ENCODE results near the gene SRA1. TPM values are rescaled to one million over a fixed set of nuclear protein-coding genes. Genes with fewer than 3 reads are reported as not detected.

The SRA1 gene
- total and polyA plus RNA-seq, 8 donors, result 1.8 to 51.0 (median 26.8) TPM; not detected in 1

DNA sequence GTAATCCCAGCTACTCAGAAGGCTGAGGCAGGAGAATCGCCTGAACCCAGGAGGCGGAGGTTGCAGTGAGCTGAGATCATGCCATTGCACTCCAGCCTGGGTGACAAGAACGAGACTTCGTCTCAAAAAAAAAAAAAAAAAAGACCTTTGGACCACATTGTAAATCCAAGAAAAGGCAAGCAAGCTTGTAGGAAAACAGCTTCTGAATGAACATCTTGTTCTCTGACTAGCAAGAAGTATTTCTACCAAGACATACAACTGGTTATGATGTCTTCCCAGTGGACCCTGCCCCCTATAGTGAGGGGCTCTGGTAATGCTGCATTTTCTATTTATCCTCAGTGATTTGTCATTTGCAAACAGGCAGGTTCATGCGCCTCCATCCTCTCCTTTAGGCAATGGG, 14.3 kb downstream of the SRA1 start:
- Histone ChIP-seq H3K27me3 (no peaks in the 10 kb centered on the region), H3K4me3 (no peak overlapping the region), H3K9me3 (no peaks in the 10 kb centered on the region), H3K4me1 (peaks cover 16 to 22% (median 19%) of the 10 kb centered on the region in 4 donors), H3K27ac (no peak overlapping the region), H3K36me3 (peaks cover 26 to 75% (median 73%) of the 10 kb centered on the region in 4 donors)
- intact Hi-C loops (cut with DNase I; ENCODE audit: low total_unique reads), result no loop called here
- 71 to 91% (median 77%) methylated on average over 5 of the region's 5 CpGs for WGBS, 5 donors
- no peak for DNase-seq
- TF ChIP-seq POLR2AphosphoS5 (IDR thresholded peaks at IDR 0.05), result no peak
- TF ChIP-seq CTCF (IDR thresholded peaks at IDR 0.05), result no peak
- TF ChIP-seq POLR2A (IDR thresholded peaks at IDR 0.05), result no peak
- TF ChIP-seq EP300 (IDR thresholded peaks at IDR 0.05), result no peak

DNA sequence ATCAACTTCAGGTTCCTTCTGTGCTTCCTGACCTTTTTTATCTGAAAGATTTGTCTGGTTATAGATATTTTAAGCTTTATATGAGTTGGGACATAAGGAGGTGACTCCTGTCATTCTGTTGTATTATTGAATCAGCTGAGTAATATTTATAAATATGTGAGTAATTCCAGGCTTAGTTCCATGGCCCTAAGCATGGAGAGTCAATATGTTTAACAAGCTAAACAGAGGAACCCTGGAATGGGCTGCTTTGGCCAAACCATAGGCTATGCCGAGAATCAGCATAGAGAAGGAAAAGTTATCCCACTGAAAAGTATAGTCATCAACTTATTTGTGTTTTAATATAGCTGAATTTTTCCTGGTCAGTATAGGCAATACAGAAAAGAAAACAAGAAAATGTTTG, 17.0 kb downstream of the SRA1 start:
- H3K4me3 ChIP-seq, result no peak overlapping the region
- no peaks in the 10 kb centered on the region for H3K4me1 ChIP-seq
- TF ChIP-seq POLR2AphosphoS5 (IDR thresholded peaks at IDR 0.05), result no peak
- TF ChIP-seq EP300 (IDR thresholded peaks at IDR 0.05), result no peak
- TF ChIP-seq POLR2A (IDR thresholded peaks at IDR 0.05), result no peak
- TF ChIP-seq CTCF (IDR thresholded peaks at IDR 0.05), result no peak
- no peaks in the 10 kb centered on the region for H3K27me3 ChIP-seq
- DNase-seq, result no peak
- WGBS, 5 donors, result 65 to 98% (median 84%) methylated on average over 1 of the region's 1 CpG
- H3K27ac ChIP-seq, result no peak overlapping the region
- peaks cover 37 to 100% (median 99%) of the 10 kb centered on the region in 4 donors for H3K36me3 ChIP-seq
- intact Hi-C loops (cut with DNase I; ENCODE audit: low total_unique reads), result no loop called here
- no peaks in the 10 kb centered on the region for H3K9me3 ChIP-seq

GRCh38 chr5:140524003-140524402, 33.3 kb downstream of the SRA1 start:
- Histone ChIP-seq H3K27ac (no peak overlapping the region), H3K4me3 (no peak overlapping the region), H3K4me1 (no peaks in the 10 kb centered on the region), H3K36me3 (peaks cover 37 to 70% (median 67%) of the 10 kb centered on the region in 4 donors), H3K27me3 (no peaks in the 10 kb centered on the region), H3K9me3 (no peaks in the 10 kb centered on the region)
- DNase-seq, result no peak
- 77 to 89% (median 82%) methylated on average over 2 of the region's 2 CpGs for WGBS, 5 donors
- intact Hi-C loops (cut with DNase I; ENCODE audit: low total_unique reads), result no loop called here
- TF ChIP-seq POLR2AphosphoS5 (IDR thresholded peaks at IDR 0.05), result no peak
- no peak for TF ChIP-seq CTCF (IDR thresholded peaks at IDR 0.05)
- TF ChIP-seq POLR2A (IDR thresholded peaks at IDR 0.05), result no peak
- no peak for TF ChIP-seq EP300 (IDR thresholded peaks at IDR 0.05)

DNA sequence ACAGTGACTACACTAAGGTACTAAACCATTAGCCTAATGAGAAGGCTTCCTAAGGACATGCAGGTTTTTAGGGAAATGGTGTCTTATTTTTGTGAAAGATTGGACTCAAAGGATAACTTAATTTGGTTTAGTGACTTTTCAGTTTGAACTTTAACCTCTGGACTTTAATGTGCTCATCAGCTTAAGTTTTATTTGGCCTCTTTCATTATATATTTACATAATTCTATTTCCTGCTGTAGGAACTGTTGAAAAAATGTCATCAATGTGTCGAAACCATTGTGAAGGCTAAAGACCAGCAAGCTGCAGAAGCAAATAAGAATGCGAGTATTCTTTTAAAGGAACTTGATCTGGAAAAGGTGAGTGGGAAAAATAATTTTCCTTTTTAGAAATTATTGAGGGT, 44.1 kb downstream of the SRA1 start:
- Histone ChIP-seq H3K27me3 (no peaks in the 10 kb centered on the region), H3K9me3 (no peaks in the 10 kb centered on the region), H3K4me3 (no peak overlapping the region), H3K27ac (no peak overlapping the region), H3K36me3 (peaks cover 48 to 78% (median 75%) of the 10 kb centered on the region in 4 donors), H3K4me1 (no peaks in the 10 kb centered on the region)
- no peak for TF ChIP-seq POLR2A (IDR thresholded peaks at IDR 0.05)
- TF ChIP-seq POLR2AphosphoS5 (IDR thresholded peaks at IDR 0.05), result no peak
- no peak for TF ChIP-seq EP300 (IDR thresholded peaks at IDR 0.05)
- no peak for TF ChIP-seq CTCF (IDR thresholded peaks at IDR 0.05)
- no peak for DNase-seq
- intact Hi-C loops (cut with DNase I; ENCODE audit: low total_unique reads), result no loop called here
- 89 to 100% (median 94%) methylated on average over 2 of the region's 2 CpGs for WGBS, 5 donors
